Thymus (tissue), 11 donors: ENCODE results near the gene DRC1. TPM values are rescaled to one million over a fixed set of nuclear protein-coding genes. Genes with fewer than 3 reads are reported as not detected.
"Not testable (repeated sequence)": the region's sequence is repeated elsewhere in the genome, so short reads cannot be mapped to it uniquely, and the experiment has no call there.

ENCODE experiments used
- DNase-seq, 9 donors: peaks; one replicate each; pipeline ENCODE4 v3.0.0-alpha.2; 2013; ENCODE audit warnings: low spot score in 9 of 9, low read depth in 6 of 9, missing footprints in 1 of 9
- H3K27ac ChIP-seq, 2 donors: one replicate each; pipeline ENCODE4 v1.5.1; 2013; ENCODE audit warnings: control low read depth in 1 of 2, low read depth in 1 of 2, low read length in 1 of 2, mild to moderate bottlenecking in 1 of 2, moderate library complexity in 1 of 2
- H3K27me3 ChIP-seq, 2 donors: one replicate each; pipeline ENCODE4 v1.5.1; 2013; ENCODE audit warnings: low read length in 1 of 2; ENCODE audit not compliant: control insufficient read depth in 2 of 2, insufficient read depth in 1 of 2
- H3K36me3 ChIP-seq, 2 donors: one replicate each; pipeline ENCODE4 v1.5.1; 2013; ENCODE audit warnings: low read length in 1 of 2, mild to moderate bottlenecking in 1 of 2, moderate library complexity in 1 of 2; ENCODE audit not compliant: control insufficient read depth in 2 of 2, insufficient read depth in 2 of 2
- H3K4me1 ChIP-seq, 2 donors: one replicate each; pipeline ENCODE4 v1.5.1; 2013; ENCODE audit warnings: low read length in 2 of 2; ENCODE audit not compliant: control insufficient read depth in 2 of 2, insufficient read depth in 2 of 2
- H3K4me3 ChIP-seq, 2 donors: one replicate each; pipeline ENCODE4 v1.5.1; 2013; ENCODE audit warnings: low read length in 2 of 2, control low read depth in 1 of 2, mild to moderate bottlenecking in 1 of 2
- H3K9me3 ChIP-seq, 2 donors: one replicate each; pipeline ENCODE4 v1.5.1; 2013; ENCODE audit warnings: low read length in 1 of 2, mild to moderate bottlenecking in 1 of 2; ENCODE audit not compliant: control insufficient read depth in 2 of 2, insufficient read depth in 1 of 2
- WGBS: extraction: QIAGEN DNeasy Blood & Tissue Kit; methylation state at CpG from one replicate; pipeline ENCODE4 v1.1.7; 2013; 5-methylcytosine and 5-hydroxymethylcytosine counted together
- polyA plus RNA-seq: library from polyadenylated mRNA; stranded (reverse); fragments of 200-250 nt; gene quantifications from one replicate; pipeline ENCODE4 v1.2.3, GENCODE V29; 2013
- total RNA-seq: library from RNA; stranded (reverse); fragments of 120-200 nt; gene quantifications from one replicate; pipeline ENCODE4 v1.2.4, GENCODE V29; 2013
- donor health status: healthy.

Gene DRC1
- total and polyA plus RNA-seq, 2 donors = 0.14 to 0.27 TPM

DNA sequence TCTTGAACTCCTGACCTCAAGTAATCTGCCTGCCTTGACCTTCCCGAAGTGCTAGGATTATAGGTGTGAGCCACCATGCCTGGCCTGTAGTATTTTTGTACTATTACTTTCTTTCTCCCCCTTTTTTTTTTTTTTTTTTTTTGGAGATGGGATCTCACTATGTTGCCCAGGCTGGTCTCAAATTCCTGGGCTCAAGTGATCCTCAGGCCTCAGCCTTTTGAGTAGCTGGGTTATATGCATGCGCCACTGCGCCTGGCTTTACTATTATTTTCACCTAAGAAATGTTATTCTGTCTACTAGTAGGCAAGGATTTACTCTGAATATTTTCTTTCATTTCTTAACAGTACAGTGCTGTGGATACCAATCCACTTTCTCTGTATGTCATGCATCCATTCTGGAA is 37.8 kb upstream of the DRC1 start:
- Histone ChIP-seq H3K27ac (no peak overlapping the region), H3K36me3 (peaks cover 0 to 16% of the 10 kb centered on the region in 2 donors), H3K27me3 (no peaks in the 10 kb centered on the region), H3K4me3 (no peak overlapping the region), H3K9me3 (no peaks in the 10 kb centered on the region), H3K4me1 (no peaks in the 10 kb centered on the region)
- 98% methylated on average over 3 of the region's 3 CpGs for WGBS
- DNase-seq = no peak

DNA sequence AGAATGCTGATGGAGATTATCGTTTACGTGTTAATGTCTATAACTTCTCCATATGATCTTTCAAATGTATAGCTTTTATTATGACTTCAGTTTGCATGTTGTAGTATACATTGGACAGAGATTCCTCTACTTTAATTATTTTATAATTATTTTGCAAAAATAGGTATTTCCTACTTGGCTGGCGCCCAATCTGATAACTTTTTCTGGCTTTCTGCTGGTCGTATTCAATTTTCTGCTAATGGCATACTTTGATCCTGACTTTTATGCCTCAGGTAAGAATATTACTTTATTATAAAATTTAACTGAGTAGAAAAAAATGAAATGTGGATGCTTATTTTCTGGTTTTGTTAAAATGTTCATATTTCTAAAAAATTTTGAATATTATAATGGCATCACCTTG is 37.1 kb upstream of the DRC1 start:
- Histone ChIP-seq H3K9me3 (no peaks in the 10 kb centered on the region), H3K27me3 (no peaks in the 10 kb centered on the region), H3K4me3 (no peak overlapping the region), H3K4me1 (no peaks in the 10 kb centered on the region), H3K36me3 (peaks cover 0 to 22% of the 10 kb centered on the region in 2 donors), H3K27ac (no peak overlapping the region)
- DNase-seq = no peak
- WGBS = 96% methylated on average over 4 of the region's 4 CpGs

DNA sequence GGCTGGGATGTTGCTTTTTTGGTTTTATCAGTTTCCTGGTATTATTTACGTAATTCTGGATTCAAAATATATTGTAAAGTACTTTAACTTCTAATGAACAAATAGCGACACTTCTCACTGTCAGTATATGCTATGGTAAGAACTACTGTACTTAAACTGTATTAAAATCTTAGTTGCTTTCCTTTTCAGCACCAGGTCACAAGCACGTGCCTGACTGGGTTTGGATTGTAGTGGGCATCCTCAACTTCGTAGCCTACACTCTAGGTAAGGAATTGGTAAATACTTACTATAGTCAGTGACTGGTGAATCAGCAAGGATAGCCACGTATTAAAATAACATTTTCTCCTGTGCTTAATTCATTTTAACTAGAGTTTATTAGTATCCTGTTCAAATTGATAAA is 34.8 kb upstream of the DRC1 start:
- 98% methylated on average over 5 of the region's 5 CpGs for WGBS
- DNase-seq = no peak
- H3K27me3 ChIP-seq = no peaks in the 10 kb centered on the region
- H3K4me1 ChIP-seq = no peaks in the 10 kb centered on the region
- H3K27ac ChIP-seq = no peak overlapping the region
- no peak overlapping the region for H3K4me3 ChIP-seq
- H3K36me3 ChIP-seq = peaks cover 0 to 16% of the 10 kb centered on the region in 2 donors
- H3K9me3 ChIP-seq = no peaks in the 10 kb centered on the region

DNA sequence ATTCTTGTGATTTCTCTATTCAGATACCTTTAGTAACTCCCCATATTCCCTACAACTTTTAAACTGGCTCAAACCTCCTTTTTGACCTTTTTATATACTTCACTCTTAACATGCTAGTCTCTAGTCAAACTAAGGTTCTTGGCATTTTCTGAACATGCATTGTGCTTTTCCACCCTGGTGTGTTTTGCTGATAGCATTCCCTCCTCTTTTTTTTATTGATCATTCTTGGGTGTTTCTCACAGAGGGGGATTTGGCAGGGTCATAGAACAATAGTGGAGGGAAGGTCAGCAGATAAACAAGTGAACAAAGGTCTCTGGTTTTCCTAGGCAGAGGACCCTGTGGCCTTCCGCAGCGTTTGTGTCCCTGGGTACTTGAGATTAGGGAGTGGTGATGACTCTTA is 32.1 kb upstream of the DRC1 start:
- not testable (repeated sequence) for H3K4me3 ChIP-seq, H3K27me3 ChIP-seq, H3K9me3 ChIP-seq, H3K4me1 ChIP-seq, DNase-seq, H3K27ac ChIP-seq
- WGBS = 48% methylated on average over 2 of the region's 2 CpGs
- peaks cover 0 to 37% of the 10 kb centered on the region in 2 donors for H3K36me3 ChIP-seq

DNA sequence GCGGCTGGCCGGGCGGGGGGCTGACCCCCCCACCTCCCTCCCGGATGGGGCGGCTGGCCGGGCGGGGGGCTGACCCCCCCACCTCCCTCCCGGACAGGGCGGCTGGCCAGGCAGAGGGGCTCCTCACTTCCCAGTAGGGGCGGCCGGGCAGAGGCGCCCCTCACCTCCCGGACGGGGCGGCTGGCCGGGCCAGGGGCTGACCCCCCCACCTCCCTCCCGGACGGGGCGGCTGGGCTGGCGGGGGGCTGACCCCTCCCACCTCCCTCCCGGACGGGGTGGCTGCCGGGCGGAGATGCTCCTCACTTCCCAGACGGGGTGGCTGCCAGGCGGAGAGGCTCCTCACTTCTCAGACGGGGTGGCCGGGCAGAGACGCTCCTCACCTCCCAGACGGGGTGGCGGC is 30.8 kb upstream of the DRC1 start:
- not testable (repeated sequence) for H3K4me1 ChIP-seq, H3K27ac ChIP-seq, H3K9me3 ChIP-seq, DNase-seq, H3K27me3 ChIP-seq, H3K4me3 ChIP-seq
- H3K36me3 ChIP-seq = peaks cover 0 to 46% of the 10 kb centered on the region in 2 donors
- WGBS = 90% methylated on average over 15 of the region's 31 CpGs

DNA sequence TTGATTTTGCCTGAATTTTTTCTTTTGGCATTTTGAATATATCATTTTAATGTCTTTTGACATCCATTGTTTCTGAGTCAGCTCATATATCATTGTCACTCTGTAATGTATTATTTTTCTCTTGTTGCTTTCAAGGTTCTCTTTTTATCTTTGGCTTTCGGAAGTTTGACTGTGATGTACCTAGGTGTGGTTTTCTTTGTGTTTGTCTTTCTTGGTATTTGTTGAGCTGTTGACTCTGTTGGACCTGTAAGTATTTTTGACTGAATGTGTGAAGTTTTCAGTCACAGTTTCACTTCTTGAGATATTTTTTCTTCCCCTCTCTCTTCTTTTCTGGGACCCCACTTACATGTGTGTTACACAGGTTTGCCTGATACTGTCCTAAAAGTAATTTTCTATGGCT is 24.9 kb upstream of the DRC1 start:
- no peaks in the 10 kb centered on the region for H3K27me3 ChIP-seq
- WGBS = 86% methylated on average over 1 of the region's 1 CpG

DNA sequence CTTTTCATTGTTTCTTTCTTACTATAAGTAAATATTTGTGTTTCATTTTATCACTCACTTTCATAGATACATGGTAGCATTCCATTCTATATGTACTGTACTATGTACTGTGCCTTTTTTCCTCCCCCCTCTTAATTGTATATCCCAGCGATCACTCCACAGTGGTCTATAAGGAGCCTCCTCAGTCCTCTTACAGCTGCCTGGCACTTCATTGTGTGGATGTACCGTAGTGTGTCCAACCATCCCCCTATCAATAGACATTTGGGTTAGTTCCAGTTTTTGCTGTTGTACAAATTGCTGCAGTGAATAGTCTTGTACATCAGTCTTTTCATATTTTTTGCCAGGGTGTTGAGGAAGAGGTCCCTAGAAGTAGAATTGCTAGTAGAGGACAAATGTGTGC is 21.4 kb upstream of the DRC1 start:
- no peak overlapping the region for H3K4me3 ChIP-seq
- H3K4me1 ChIP-seq = no peaks in the 10 kb centered on the region
- H3K27ac ChIP-seq = no peak overlapping the region
- no peaks in the 10 kb centered on the region for H3K27me3 ChIP-seq
- DNase-seq = no peak
- no peaks in the 10 kb centered on the region for H3K9me3 ChIP-seq
- H3K36me3 ChIP-seq = peaks cover 4 to 24% of the 10 kb centered on the region in 2 donors
- WGBS = over 99% methylated on average over 2 of the region's 2 CpGs

More for the DNA sequence above, 24.9 kb upstream of the DRC1 start:
- no peak overlapping the region for H3K27ac ChIP-seq
- H3K4me1 ChIP-seq = no peaks in the 10 kb centered on the region
- no peak overlapping the region for H3K4me3 ChIP-seq
- peak in 1 of 9 donors; percentile 28 for DNase-seq
- peaks cover 4 to 44% of the 10 kb centered on the region in 2 donors for H3K36me3 ChIP-seq
- H3K9me3 ChIP-seq = no peaks in the 10 kb centered on the region

DNA sequence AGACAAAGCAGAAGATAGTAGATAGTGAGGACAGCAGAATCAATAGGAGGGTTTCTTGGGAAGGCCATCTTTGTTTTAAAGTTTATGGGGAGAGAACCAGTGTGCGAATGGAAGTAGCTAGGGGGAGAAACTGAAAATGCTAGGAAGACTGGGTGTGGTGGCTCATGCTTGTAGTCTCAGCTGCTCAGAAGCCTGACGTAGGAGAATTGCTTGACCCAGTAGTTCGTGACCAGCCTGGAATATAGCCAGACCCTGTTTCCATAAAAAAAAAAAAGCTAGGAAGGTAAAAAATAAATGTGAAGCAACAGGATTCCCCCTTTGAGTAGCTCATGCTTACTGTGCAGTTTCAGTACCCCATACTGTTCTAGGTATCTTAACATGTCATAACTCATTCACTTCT is 19.2 kb upstream of the DRC1 start:
- Histone ChIP-seq H3K27ac (no peak overlapping the region), H3K4me3 (no peak overlapping the region), H3K4me1 (no peaks in the 10 kb centered on the region), H3K9me3 (no peaks in the 10 kb centered on the region), H3K36me3 (peaks cover 4 to 32% of the 10 kb centered on the region in 2 donors), H3K27me3 (no peaks in the 10 kb centered on the region)
- peak in 1 of 9 donors; percentile 2 for DNase-seq
- WGBS = 96% methylated on average over 3 of the region's 3 CpGs

DNA sequence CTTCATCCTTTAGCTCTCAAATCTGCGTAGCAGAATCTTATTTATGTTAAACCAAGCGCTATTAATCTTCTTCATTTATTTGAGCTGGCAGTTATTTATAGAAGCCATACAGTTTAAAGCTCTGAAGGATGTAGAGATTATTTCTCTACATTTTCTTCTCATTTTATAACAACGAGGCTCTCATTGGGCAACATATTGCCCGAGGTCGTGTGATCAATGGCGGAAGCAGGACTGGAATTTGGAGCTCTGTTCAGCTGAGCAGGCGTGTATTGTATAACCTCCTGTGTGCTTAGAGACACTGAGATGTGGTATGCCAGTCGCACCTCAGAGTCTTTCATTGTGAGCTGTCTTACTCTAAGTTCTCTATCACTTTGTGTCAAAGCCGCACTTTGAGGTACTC is 17.5 kb upstream of the DRC1 start:
- WGBS = 99% methylated on average over 9 of the region's 9 CpGs
- Histone ChIP-seq H3K27ac (no peak overlapping the region), H3K9me3 (no peaks in the 10 kb centered on the region), H3K4me1 (no peaks in the 10 kb centered on the region), H3K27me3 (no peaks in the 10 kb centered on the region), H3K36me3 (peaks cover 0 to 40% of the 10 kb centered on the region in 2 donors), H3K4me3 (no peak overlapping the region)
- DNase-seq = no peak

DNA sequence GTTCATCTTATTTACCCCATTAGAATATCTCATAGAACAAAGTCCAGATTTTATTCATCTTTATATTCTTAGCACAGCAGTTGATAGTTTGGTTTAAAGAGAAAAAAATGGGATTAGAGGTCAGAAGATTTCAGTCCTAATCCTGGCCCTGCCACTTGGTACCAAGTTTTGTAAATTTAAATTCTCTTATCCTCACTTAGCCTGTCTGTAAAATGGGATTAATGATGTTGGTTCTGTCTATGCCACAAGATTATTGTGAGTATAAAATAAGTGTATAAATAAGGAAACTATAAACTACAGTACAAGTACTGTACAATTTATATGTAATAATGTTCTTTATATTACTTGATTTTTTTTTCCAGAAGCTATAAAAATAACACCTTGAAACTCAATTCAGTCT is 17.1 kb upstream of the DRC1 start:
- no peak overlapping the region for H3K27ac ChIP-seq
- no peak overlapping the region for H3K4me3 ChIP-seq
- no peaks in the 10 kb centered on the region for H3K27me3 ChIP-seq
- no peaks in the 10 kb centered on the region for H3K4me1 ChIP-seq
- no peak for DNase-seq
- peaks cover 0 to 44% of the 10 kb centered on the region in 2 donors for H3K36me3 ChIP-seq
- H3K9me3 ChIP-seq = no peaks in the 10 kb centered on the region
